Type B pancreatic cell (in vitro differentiated cells): ENCODE data around the gene SYT8. TPM values are rescaled to one million over a fixed set of nuclear protein-coding genes. Genes with fewer than 3 reads are reported as not detected.

Experiments
- DNase-seq: peaks from one replicate; pipeline ENCODE4 v3.0.0; 2021; ENCODE audit warnings: mixed read lengths; ENCODE audit not compliant: unreplicated experiment; ENCODE audit errors: extremely low spot score
- H3K27ac Mint-ChIP-seq: 2 replicates; pipeline ENCODE4 v1.8.0; 2021; ENCODE audit warnings: mild to moderate bottlenecking, mixed read lengths
- H3K27me3 Mint-ChIP-seq: 2 replicates; pipeline ENCODE4 v1.8.0; 2021; ENCODE audit warnings: mixed read lengths
- H3K36me3 Mint-ChIP-seq: 2 replicates; pipeline ENCODE4 v1.8.0; 2021; ENCODE audit warnings: mixed read lengths
- H3K4me1 Mint-ChIP-seq: one replicate; pipeline ENCODE4 v1.8.0; 2021; ENCODE audit warnings: mixed read lengths; ENCODE audit not compliant: unreplicated experiment
- H3K4me3 Mint-ChIP-seq: 2 replicates; pipeline ENCODE4 v1.8.0; 2021; ENCODE audit warnings: mild to moderate bottlenecking, mixed read lengths
- H3K9me3 Mint-ChIP-seq: 2 replicates; pipeline ENCODE4 v1.8.0; 2021; ENCODE audit warnings: mixed read lengths
- total RNA-seq: library from RNA; stranded (reverse); gene quantifications from 2 replicates; pipeline ENCODE4 v1.2.1, GENCODE V29; 2021; ENCODE audit warnings: low replicate concordance
- TF ChIP-seq, protein P1 (sequence below): fragments of 200-600 bp; sonication (generic); conservative IDR thresholded peaks from 2 replicates; pipeline ENCODE4 v1.5.0; 2021; ENCODE audit warnings: antibody characterized with exemption, mild to moderate bottlenecking

The SYT8 gene
- total RNA-seq, 1 donor from 2014 or later = 4.5 TPM

DNA sequence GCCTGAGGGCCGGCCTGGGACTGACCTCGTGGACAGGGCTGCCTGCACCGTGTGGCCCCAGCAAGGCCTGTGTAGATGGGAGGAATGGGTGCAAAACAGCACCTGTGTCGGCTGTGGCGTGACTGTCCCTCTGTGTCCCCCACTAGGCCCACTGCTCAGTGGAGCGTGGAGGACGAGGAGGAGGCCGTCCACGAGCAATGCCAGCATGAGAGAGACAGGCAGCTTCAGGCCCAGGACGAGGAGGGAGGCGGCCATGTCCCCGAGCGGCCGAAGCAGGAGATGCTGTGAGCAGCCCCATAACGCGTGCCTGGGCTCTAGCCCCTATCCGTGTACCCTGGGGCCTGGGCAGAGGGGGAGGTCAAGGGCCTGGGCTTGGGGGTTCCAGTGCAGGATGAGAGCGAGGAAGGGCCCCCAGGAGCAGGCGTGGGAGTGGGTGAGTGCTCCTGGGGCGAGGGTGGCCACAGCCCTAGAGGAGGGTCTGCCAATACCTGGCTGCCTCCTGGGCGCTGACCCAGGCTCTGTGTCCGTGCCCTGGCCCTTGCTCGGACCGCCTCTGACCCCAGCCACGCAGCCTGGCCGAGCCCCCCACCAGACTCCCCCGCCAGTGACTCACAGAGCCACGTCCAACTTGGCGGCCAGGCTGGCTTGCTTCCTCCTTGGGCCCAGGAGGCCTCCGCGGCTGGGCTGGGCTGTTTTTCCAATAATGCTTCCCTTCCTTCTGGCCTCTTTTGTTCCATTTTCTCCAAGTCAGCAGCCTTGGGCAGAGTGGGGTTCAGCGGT, 45.3 kb downstream of the SYT8 start:
- Mint-ChIP-seq H3K36me3 (no peaks in the 10 kb centered on the region), H3K9me3 (no peaks in the 10 kb centered on the region), H3K4me1 (no peaks in the 10 kb centered on the region), H3K27me3 (no peaks in the 10 kb centered on the region), H3K4me3 (no peak overlapping the region), H3K27ac (peak overlapping the region; percentile 53)
- no peak for DNase-seq
- TF ChIP-seq, protein P1, sequence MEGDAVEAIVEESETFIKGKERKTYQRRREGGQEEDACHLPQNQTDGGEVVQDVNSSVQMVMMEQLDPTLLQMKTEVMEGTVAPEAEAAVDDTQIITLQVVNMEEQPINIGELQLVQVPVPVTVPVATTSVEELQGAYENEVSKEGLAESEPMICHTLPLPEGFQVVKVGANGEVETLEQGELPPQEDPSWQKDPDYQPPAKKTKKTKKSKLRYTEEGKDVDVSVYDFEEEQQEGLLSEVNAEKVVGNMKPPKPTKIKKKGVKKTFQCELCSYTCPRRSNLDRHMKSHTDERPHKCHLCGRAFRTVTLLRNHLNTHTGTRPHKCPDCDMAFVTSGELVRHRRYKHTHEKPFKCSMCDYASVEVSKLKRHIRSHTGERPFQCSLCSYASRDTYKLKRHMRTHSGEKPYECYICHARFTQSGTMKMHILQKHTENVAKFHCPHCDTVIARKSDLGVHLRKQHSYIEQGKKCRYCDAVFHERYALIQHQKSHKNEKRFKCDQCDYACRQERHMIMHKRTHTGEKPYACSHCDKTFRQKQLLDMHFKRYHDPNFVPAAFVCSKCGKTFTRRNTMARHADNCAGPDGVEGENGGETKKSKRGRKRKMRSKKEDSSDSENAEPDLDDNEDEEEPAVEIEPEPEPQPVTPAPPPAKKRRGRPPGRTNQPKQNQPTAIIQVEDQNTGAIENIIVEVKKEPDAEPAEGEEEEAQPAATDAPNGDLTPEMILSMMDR = no peak

DNA sequence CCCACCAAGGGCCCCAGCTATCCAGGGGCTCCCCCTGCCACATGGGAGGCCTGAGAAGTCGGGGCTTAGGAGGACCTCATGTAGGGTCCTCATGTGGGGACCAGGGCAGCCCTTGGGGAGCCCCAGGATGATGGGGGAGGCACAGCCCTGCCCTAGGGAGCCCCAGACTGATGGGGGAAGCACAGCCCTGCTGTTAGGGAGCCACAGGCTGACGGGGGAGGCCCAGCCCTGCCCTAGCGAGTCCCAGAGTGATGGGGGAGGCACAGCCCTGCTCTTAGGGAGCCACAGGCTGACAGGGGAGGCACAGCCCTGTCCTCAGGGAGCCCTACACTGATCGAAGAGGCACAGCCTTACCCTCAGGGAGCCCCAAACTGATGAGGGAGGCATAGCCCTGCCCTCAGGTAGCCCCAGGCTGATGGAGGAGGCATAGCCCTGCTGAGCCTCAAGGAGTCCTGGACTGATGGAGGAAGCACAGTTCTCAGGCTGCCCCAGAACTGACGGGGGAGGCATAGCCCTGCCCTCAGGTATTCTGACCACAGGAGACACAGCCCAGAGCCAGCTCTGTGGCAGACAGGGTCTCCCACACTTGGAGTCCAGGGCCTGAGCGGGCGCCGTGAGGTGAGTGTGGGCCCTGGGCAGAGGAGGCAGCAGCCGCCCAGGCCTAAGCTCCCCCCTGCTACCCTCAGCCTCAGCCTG, 46.1 kb downstream of the SYT8 start:
- H3K36me3 Mint-ChIP-seq = no peaks in the 10 kb centered on the region
- no peaks in the 10 kb centered on the region for H3K4me1 Mint-ChIP-seq
- no peak overlapping the region for H3K4me3 Mint-ChIP-seq
- DNase-seq = no peak
- no peaks in the 10 kb centered on the region for H3K27me3 Mint-ChIP-seq
- TF ChIP-seq, protein P1 = no peak
- peak overlapping the region; percentile 53 for H3K27ac Mint-ChIP-seq
- H3K9me3 Mint-ChIP-seq = no peaks in the 10 kb centered on the region

DNA sequence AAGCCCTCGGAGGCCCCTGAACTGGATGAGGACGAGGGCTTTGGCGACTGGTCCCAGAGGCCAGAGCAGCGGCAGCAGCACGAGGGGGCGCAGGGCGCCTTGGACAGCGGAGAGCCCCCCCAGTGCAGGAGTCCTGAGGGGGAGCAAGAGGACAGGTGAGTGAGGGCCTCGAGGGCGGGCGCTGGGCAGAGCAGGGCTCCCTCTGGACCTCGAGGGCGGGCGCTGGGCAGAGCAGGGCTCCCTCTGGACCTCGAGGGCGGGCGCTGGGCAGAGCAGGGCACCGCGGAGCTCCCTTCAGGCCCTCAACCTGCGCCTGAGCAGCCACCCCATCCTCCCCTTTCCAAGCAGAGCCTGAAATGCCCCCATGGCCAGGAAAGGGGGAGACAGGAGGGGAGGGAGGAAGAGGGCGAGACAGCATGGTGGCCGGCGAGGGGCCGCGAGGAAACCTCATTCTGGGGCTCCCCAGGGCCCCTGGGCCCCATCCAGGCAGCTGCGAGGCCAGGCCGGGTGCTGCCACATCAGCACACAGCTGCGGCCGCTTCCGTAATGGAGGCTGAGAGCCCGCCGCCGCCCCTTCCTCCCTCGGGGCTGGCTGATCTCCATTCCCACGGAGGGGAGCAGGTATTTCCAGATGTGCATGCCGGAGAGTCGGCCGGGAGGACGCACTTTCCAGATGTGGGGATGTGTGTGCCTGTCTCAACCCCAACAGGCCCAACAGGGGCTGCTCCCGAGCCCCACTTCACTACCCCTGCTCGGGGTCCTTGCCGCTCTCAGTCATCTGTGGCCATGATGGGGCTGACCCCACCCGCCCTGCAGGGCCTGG, 46.9 kb downstream of the SYT8 start:
- TF ChIP-seq, protein P1 = no peak
- DNase-seq = no peak
- no peaks in the 10 kb centered on the region for H3K9me3 Mint-ChIP-seq

DNA sequence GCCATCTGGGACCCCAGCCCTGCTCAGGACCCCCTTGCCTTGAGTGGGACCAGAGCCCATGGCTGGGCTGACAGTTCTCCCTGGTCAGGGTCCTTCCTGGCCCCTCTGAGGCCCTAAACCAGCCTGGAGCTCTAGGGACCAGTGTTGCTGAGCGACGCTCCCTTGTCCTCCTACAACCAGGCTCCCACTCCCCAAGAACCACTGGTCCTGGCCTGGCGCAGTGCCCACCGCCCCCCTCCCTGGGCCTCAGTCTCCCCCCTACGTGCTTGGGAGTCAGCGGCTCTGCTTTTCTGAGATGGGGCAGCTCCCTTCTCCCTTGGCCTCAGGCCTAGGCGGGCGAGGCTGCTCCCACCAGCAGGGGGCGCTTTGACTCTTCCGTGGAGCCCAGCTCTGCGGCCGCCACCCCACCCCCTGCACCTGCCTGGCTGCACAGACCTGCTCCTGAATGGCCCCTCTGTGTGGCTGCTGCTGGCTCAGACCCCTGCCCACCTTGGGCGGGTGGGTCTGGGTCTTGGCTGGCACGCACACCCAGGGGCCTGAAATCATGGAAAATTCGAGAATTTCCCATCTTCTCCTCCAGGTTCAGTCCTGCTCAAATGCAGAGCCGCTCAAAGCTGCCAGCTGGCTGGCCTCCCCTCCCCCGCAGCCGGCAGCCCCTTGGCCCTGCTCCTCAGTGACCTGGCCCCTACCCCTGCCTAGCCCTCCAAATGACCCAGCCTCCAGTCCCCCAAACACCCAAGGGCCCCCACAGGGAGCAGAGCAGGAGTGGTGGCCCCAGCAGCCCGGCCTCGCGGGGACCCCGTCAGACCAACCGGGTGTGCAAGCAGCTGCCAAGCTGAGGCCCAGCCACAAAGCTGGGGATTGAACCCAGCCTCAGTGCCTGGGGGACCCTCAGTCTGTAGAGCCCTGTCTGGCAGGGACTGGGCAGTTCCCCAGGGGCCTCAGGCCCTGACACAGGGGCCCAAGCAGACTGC, 47.8 kb downstream of the SYT8 start:
- Mint-ChIP-seq H3K27ac (no peak overlapping the region), H3K4me1 (no peaks in the 10 kb centered on the region), H3K27me3 (no peaks in the 10 kb centered on the region), H3K36me3 (no peaks in the 10 kb centered on the region), H3K9me3 (no peaks in the 10 kb centered on the region), H3K4me3 (no peak overlapping the region)
- TF ChIP-seq, protein P1 = peak; percentile 97
- DNase-seq = peak; percentile 93

More for the DNA sequence above, 46.9 kb downstream of the SYT8 start:
- no peaks in the 10 kb centered on the region for H3K4me1 Mint-ChIP-seq
- H3K27ac Mint-ChIP-seq = no peak overlapping the region
- no peak overlapping the region for H3K4me3 Mint-ChIP-seq
- H3K36me3 Mint-ChIP-seq = no peaks in the 10 kb centered on the region
- H3K27me3 Mint-ChIP-seq = no peaks in the 10 kb centered on the region
